Stimulated activated CD8-positive, alpha-beta memory T cell treated with anti-CD3 and anti-CD28 coated beads, Interleukin-7, amount 100 ng/mL, for 24 hours (primary cell): ENCODE measurements around the gene IMPG1.

Source experiments
- DNase-seq: peaks from one replicate; pipeline ENCODE4 v3.0.0-alpha.2; 2020; ENCODE audit warnings: low read depth

The IMPG1 gene, protein sequence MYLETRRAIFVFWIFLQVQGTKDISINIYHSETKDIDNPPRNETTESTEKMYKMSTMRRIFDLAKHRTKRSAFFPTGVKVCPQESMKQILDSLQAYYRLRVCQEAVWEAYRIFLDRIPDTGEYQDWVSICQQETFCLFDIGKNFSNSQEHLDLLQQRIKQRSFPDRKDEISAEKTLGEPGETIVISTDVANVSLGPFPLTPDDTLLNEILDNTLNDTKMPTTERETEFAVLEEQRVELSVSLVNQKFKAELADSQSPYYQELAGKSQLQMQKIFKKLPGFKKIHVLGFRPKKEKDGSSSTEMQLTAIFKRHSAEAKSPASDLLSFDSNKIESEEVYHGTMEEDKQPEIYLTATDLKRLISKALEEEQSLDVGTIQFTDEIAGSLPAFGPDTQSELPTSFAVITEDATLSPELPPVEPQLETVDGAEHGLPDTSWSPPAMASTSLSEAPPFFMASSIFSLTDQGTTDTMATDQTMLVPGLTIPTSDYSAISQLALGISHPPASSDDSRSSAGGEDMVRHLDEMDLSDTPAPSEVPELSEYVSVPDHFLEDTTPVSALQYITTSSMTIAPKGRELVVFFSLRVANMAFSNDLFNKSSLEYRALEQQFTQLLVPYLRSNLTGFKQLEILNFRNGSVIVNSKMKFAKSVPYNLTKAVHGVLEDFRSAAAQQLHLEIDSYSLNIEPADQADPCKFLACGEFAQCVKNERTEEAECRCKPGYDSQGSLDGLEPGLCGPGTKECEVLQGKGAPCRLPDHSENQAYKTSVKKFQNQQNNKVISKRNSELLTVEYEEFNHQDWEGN

DNA sequence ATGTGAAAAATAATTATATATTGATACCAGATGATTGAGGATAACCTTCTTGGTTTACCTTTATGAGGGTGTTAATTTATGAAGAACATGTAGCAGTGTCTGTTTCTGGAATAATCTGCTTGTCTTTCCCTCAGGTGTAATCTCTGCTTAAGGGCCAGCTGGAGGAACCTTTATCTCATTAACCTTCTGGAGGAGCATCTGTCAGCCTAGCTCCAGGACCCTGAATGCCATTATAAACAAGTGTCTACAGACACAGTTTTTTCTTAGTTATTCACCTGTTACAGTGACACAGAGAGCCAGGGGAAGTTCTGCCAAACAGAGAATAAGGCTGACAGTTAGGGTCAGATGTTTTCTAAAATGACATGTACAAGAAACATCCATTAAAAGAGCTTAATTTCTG is at the start of gene IMPG1:
Gene IMPG1, minus strand, starts transcription at position 101 of the 400 bp plus-strand sequence. CDS start 174 bp downstream, outside the sequence.
- DNase-seq, result no peak

DNA sequence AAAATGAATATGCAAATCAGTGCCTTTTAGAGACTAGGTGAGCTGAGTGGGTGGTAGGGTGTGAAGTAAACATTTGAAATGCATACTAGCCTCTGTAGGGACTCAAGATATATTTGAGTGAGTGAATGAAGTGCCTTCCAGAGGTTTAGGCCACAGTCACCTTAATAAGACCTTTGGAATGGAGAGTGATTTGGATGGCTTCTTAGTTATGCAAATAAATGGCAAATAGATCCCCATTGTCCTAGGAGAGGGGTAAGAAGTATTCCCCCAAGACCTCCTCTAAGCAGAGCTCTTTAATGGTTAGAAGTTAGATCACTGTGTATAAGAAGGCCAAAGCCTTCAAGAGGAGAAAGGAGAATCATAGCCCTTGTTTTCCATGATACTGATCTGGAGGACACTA is 47.8 kb upstream of the IMPG1 start:
- no peak for DNase-seq

DNA sequence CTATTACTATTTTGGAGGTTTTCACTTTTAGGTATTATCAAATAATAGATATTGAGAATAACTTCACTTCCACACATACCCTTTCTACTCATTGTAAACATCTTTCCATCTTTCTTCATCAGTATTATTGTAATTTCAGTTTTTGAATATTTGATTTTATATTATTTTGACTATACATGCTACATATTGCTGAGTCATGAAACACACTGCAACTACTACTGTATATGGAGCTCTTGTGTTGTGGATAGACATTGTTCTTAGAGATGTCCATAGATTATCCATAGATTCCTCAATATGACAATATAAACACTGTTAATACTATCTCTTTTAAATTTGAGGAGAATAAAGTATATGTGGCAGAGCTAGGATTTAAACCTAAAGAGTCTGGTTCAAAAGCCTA is 819 bp upstream of the IMPG1 start:
- no peak for DNase-seq

DNA sequence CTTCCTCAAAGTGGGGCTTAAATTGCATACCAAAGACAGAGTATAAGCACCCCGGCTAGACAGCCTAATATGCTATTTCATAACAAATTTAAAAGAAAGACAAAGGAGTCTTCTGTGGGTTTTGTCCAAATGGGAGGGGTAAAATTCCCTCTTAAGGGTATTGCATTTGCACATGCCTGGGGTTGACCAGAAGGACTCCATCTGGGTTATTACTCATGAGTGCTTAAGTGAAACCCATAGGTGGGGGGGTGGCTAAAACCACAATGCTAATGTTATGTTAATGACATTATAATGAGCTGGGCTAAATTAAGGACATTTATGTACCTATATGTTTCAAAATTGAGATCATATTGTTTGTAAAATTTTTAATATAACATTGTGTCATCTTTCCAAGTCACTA is 15.0 kb downstream of the IMPG1 start:
- DNase-seq, result no peak

DNA sequence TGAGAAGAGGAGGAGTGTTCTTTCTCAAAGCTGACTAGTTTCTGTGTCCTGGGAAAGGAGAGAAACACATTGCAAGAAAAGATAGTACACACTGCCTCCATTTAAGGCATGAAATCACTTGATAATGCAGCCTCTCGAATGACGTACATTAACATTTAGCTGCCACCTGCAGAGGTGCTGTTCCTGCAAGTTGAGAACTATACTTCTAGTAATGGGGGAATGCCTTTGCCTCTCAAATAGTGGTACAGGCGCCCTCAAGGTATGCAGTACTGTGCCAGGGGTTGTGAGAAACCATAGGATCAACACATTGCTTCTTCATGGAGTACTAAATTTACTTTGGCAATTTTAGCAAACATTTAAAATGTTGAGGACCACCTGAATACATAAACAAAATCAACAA is 20.1 kb downstream of the IMPG1 start:
- no peak for DNase-seq

DNA sequence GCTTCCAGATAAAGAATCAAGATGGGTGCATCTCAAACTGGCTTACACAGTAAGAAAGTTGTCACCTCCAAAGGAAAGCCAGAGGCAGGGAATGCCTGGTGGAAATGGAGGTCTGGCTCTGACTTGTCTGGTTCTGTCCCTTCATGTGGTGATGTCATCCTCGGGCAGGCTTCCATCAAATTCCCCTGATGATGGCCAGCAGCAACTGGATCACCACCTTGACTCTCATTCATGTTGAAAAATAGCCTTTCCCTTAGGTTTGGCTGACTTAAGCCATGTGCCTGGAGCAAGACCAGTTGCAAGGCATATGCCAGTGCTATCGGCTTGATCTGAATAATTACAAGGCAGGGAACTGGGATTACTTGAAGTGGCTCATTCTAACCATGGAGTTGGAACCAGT is 28.8 kb downstream of the IMPG1 start:
- DNase-seq, result no peak

DNA sequence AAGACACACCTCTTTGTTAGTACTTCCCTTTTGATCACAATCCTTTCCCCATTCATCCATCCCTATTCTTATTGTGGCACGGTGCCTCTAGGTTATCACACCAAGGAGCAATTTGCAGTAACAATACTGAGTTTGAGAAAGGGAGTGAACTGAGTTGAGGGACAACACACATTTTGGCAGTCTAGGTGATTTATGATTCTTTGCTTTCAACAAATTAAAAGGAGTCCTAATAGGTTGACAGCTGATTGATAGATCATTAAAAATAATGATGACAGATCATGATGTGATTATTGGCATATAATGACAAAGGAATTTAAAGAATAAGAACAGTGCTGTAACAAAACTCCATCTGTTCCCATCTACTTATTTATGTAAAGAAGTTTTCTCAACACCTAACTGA is 36.7 kb downstream of the IMPG1 start:
- no peak for DNase-seq

DNA sequence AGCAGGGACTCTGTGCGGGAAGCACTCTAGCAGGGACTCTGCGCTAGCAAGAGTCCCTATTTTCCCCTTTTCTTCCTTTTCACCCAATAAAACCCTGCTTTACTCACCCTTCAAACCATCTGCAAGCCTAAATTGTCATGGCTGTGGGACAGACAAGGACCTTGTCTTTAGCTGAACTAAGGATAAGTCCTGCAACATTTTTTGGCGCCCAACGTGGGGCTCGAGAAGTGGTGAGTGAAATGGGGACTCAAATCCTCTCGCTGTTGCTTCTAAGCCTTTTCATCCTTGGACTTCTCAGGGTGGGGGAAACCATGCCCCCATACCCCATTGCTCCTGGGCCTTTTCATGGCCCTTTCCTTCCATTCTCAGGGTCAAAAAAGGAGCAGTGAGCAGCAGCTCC is 46.4 kb downstream of the IMPG1 start:
- DNase-seq, result no peak

DNA sequence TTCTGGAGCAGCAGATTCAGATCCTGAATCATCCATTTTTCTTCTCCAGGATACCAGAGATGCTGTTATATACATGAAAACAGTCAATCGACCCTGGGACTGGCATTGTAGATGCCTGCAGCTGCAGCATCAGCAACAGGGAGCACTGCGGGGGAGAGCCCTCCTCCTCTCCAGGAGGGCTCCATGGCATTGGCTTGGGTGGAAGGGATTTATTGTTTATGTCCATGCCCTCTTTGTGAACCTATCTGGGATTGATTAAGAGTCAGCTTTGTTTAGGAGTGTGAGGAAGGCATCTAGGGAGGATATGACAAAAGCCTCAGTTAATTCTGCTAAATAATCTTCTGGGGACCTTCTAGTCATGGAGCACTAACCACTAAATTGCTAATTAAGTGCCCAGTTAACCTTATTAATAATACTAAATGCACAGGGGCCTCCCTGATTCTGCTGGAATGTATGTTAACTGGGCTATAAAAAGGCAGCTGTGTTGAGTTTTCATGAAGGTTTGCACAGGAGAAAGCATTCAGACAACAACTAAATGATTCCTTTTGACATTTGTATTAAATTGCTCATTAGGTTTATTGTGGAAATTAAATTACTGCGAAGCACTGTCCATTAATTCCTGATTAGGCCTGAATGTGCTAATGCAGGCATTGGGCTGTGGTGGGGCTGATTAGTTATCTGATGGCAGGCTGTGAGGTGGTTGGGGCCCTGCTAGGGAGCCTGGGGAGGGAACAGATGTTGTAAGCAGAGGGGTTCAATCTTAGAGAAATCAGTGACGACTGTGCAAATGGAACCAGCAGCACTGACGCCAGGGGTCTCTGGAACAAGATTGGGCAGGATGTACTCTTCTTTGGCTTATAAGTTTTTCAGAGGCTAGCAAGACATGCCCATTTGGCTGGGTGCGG is 57.6 kb downstream of the IMPG1 start:
- no peak for DNase-seq

DNA sequence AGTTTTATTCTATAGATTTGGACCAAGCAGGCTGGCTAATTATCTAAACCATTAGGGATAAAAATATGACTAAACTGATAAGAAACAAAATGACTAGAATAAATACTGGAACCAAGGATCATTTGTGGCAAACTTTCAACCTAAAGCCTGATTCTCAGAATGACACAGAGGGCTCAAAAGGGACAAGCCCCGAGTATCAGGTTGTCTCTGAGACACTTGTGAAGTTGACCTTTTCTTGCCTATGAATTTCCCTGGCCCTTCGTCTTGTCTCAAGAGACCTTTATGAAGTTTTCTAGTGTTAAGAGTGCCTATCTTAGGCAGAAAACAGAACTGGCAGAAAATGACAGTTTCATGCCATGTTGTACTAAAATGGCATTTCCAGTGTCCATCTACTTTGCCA is 68.3 kb downstream of the IMPG1 start:
- no peak for DNase-seq

DNA sequence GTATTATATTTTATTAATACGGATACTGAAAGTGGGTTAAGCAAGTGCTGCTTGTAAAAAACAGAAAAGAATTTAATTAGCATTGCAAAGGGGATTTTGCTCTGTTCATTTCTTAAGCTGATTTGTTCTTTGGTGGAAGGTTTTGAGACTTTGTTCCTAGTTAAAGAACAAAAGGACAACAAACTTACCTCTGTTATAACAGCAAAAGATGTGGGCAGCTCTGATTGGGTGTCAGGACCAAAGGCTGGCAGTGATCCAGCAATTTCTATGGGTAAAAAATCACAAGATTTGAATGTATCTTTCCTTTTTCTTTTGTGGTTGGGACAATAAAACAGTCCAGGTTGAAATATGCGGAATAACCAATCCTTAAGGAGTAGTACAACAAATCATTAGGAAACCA is 68.8 kb downstream of the IMPG1 start:
- no peak for DNase-seq

DNA sequence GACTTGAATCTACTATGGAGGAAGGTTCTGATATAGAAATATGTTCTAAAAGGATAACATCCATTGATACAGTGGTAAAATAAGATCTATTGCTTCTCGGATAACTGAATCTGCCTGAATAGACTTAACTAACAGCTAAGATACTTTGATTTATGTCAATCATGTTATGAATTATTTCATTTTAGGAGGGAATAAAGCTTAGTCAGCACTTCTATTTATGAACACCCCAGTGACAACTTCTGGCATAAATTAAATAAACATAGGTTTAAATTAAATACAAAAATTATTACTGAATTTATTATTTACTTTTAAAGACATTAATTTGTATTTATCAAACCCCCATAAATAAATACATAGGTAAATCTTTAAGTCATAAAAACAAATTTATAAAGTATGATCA is 69.3 kb downstream of the IMPG1 start:
- no peak for DNase-seq

DNA sequence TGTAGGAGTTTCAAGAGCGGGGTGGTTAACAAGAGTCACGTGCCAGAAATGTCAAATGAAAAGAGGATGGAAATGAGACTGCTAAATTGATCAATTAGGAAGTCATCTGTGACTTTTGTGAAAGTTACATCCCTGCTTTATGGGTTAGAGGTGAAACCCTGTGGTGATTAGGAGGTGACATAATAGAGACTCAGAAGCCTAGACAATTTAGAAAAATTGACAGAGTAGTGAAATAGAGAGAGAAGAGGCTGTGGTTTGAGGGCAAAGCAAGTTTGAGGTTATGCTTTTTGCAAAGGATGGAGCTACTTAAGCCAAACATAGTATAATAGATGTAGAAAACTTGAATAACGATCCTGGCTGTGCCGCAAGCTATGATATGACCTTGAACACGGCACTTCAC is 71.8 kb downstream of the IMPG1 start:
- DNase-seq, result no peak

DNA sequence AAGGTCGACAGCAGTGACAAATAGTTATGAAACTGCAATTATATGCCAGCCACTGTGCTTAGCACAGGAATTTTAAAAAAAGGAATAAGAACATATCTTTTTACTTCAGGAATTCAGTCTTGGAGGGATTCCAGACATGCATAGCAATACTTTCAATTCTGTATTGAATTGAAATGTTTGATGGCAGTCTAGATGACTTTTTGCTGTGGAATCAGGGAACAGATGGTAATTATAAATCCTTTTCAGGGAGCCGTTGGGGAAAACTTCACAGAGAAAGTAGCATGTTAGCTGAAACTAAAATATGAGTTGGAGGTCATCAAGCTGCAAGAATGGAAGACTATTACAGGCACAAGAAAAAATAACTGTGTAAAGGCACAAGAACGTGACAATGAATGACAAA is 74.8 kb downstream of the IMPG1 start:
- no peak for DNase-seq

DNA sequence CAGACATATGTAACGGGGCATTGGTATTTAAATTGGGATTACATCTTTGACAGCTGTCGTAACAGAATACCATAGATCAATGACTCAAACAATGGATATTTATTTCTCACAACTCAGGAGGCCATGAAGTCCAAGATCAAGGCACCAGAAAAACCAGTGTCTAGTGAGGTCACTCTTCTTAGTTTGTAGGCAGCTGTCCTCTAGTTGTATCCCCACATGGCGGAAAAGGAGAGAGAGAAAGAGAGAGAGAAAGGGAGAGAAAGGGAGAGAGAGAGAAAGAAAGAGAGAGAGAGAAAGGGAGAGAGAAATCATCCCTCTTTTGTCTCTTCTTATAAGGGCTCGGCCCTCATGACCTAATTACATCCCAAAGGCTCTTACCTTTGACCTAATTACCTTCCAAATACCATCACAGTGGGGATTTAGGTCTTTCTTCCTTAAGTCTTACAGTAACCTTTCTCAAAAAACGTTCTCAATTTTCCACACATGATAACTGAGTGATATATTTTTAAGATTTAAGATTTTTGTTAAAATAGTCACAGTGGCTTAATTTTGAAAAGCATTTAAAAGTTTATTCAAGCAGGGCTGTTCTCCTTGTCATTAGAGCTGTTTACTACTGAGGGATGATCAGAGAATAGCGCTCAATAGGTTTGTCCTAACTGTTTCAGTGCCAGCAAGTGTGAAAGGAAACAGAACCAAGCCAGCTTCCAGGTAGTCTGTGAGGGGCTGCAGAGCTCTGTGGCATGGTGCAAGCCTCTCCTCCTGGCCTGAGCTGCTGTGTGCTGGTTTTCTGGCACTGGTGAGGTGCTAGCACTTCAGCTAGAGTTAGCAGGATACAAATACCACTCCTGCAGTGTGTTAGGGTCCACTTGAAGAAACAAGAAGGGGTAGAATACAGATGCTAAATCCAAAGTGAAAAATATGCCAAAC is 79.0 kb downstream of the IMPG1 start:
- DNase-seq, result no peak

DNA sequence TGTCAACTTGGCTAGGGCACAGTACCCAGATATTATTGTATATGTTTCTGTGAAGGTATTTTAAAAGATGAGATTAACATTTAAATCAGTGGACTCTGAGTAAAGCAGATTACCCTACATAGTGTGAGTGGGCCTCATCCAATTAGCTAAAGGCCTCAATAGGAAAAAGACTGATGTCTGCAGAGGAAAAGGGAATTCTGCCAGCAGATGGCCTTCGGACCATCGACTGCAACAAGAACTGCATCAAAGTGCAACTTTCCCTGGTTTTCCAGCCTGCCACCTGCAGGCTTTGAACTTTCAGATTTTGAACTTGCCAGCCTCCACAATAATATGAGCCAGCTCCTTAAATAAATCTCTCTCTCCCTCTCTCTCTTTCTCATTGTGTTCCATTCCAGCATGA is 80.5 kb downstream of the IMPG1 start:
- no peak for DNase-seq

DNA sequence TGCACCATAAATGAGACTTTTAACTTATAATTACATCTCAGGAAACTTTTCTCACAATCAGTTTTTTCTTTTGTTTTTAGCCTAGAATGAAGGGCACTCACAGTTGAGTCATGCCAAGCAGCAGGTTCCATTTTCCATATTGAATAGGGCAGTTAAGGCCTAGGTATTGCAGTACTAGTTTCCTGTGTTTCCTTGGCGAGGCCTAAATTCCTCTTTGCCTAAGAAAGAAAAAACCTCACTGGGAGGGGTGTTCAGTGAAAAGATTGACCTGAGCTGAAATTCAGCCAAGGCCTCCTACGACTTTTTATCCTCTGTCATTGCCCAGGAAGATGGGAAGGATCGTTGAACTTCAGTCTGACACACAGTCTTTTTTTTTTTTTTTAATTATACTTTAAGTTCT is 85.5 kb downstream of the IMPG1 start:
- DNase-seq, result no peak

DNA sequence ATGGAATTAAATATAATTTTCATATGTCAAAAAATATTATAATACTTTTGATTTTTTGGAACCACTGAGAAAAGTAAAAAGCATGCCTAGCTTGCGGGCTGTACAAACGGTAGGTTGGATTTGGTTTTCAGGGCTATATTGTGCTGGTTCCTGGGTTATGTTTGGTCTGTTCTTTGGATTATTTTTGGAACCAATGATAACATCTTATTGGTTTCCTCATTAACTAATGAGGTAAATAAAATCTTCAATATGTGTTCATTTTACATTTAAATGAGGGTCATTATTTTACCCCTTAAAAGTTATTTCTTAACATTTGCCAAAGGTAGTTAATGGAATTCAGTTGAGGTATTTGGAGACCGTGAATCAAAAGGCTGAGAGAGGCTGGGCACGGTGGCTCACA is 96.6 kb downstream of the IMPG1 start:
- DNase-seq, result no peak

DNA sequence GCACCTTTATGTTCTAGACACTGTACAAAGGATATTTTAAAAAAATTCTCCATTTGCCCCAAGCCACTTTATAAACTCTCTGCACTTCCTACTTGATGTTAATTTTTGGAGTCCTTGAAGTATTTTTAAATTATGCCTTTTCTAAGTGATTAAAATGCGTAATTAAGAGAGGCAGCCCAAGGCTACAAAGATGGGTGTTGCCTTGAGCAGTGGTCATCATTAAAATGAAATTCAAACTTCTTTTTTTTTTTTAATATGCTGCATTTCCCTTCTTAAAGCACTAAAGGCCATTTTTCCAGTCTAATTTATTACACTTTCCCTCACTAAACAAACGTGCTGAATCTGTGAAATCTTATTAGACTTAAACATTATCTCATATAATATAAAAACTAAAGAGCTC is 102.4 kb downstream of the IMPG1 start:
- DNase-seq, result no peak

DNA sequence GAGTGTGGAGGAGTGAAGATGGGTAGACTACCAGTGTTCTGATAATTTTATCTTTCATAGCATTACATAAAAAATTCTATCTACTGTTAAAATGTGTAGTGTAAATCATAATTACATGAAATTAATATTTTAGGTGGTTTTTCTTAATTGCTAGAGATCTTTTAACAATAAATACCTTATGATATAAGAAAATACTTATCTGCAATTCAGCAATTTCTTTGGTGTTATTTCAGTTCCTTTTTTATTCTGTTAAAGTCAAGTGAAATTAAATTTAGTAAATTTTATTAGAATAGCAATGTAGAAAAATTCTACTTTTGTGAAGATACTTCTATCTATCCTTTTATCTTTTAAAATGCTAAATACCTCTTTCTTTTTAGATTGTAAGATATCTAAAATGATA is 104.3 kb downstream of the IMPG1 start:
- DNase-seq, result no peak

DNA sequence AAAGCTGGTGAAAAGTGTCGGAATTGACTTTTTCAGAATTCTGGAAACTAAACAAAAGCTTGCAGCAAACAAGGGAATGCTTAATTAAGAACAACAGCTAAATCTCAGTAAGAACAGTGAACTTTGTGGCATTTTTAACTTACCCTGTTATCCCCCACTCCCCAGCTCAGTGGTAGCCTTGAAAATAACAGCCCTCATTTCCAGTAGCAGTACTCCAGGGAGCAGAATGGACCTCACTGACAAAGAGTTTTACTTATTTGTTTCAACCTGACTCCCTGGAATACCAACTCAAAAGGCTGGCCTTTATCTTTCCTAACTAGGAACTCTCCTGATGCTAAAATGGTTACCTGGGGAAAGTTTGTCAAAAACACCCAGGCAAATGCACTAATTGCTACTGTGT is 108.9 kb downstream of the IMPG1 start:
- DNase-seq, result no peak
